GM12875 (cell line): Measurements from ENCODE around the gene SLIRP.

ENCODE experiments used
- H3K4me3 ChIP-seq: one replicate; pipeline ENCODE4 v1.5.1; 2011; ENCODE audit warnings: low read depth, low read length, control low read depth
- CTCF ChIP-seq: IDR thresholded peaks from 2 replicates; pipeline ENCODE4 v1.5.1; 2011; ENCODE audit warnings: low read depth, mild to moderate bottlenecking, control low read depth, inconsistent platforms, low read length, moderate library complexity, borderline replicate concordance; ENCODE audit not compliant: insufficient read depth

The SLIRP gene

GRCh38 chr14:77763316-77763715, 55.4 kb downstream of the SLIRP start:
- TF ChIP-seq CTCF: no peak

DNA sequence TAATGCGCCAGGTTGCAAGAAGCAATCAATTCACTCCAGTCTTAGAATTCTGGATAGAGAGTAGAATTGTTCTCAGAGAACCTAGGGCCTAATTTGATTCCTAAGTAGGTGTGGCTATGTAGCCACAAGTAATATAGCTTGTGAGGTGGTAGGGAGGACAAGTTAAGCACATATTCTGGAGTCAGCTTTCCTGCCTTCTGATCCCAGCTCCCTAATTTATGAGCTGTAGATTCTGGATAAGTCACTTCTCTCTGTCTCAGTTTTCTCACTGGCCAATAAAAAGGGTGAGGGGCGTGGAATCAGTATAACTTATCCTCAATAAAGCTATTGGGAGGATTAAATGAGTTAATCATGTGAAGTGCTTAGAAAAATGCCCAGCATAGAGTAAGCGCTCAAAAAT, 56.1 kb downstream of the SLIRP start:
- TF ChIP-seq CTCF: no peak
- no peak overlapping the region for H3K4me3 ChIP-seq

More at GRCh38 chr14:77763316-77763715, 55.4 kb downstream of the SLIRP start:
- no peak overlapping the region for H3K4me3 ChIP-seq
